ENCODE measurements around the gene ERCC6L2.

ERCC6L2 gene

GRCh38 chr9:95836072-95836471 is 39.4 kb upstream of the ERCC6L2 start:
- no peaks in the 10 kb centered on the region for H3K79me2 ChIP-seq (ENCODE audit: low read length)
- no peaks in the 10 kb centered on the region for H3K27me3 ChIP-seq (ENCODE audit: low read depth, low read length)
- no peak overlapping the region for H3K9ac ChIP-seq (ENCODE audit: low read length)
- no peak overlapping the region for H3K27ac ChIP-seq (ENCODE audit: low read length)
- no peaks in the 10 kb centered on the region for H3K9me3 ChIP-seq (ENCODE audit: insufficient read depth, low read length)
- no peaks in the 10 kb centered on the region for H4K20me1 ChIP-seq (ENCODE audit: insufficient read depth, low read length)
- no peaks in the 10 kb centered on the region for H3K4me1 ChIP-seq (ENCODE audit: low read length)
- no peaks in the 10 kb centered on the region for H3K36me3 ChIP-seq (replicated peaks; ENCODE audit: low read depth, low read length)
- H3K4me3 ChIP-seq (ENCODE audit: low read length), result no peak overlapping the region
- H2AFZ ChIP-seq (ENCODE audit: low read depth, low read length), result no peak overlapping the region
- TF ChIP-seq EZH2phosphoT487 (IDR thresholded peaks at IDR 0.05; ENCODE audit: low read depth), result no peak
- TF ChIP-seq, protein P1, sequence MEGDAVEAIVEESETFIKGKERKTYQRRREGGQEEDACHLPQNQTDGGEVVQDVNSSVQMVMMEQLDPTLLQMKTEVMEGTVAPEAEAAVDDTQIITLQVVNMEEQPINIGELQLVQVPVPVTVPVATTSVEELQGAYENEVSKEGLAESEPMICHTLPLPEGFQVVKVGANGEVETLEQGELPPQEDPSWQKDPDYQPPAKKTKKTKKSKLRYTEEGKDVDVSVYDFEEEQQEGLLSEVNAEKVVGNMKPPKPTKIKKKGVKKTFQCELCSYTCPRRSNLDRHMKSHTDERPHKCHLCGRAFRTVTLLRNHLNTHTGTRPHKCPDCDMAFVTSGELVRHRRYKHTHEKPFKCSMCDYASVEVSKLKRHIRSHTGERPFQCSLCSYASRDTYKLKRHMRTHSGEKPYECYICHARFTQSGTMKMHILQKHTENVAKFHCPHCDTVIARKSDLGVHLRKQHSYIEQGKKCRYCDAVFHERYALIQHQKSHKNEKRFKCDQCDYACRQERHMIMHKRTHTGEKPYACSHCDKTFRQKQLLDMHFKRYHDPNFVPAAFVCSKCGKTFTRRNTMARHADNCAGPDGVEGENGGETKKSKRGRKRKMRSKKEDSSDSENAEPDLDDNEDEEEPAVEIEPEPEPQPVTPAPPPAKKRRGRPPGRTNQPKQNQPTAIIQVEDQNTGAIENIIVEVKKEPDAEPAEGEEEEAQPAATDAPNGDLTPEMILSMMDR (IDR thresholded peaks at IDR 0.05; ENCODE audit: low read depth, low read length), result no peak
- no peak overlapping the region for H3K4me2 ChIP-seq (ENCODE audit: low read length)

GRCh38 chr9:95839012-95839411 is 36.5 kb upstream of the ERCC6L2 start:
- H2AFZ ChIP-seq (ENCODE audit: low read depth, low read length), result no peak overlapping the region
- no peaks in the 10 kb centered on the region for H3K9me3 ChIP-seq (ENCODE audit: insufficient read depth, low read length)
- no peak overlapping the region for H3K27ac ChIP-seq (ENCODE audit: low read length)
- H3K4me2 ChIP-seq (ENCODE audit: low read length), result no peak overlapping the region
- H3K79me2 ChIP-seq (ENCODE audit: low read length), result no peaks in the 10 kb centered on the region
- no peak overlapping the region for H3K4me3 ChIP-seq (ENCODE audit: low read length)
- TF ChIP-seq, protein P1 (IDR thresholded peaks at IDR 0.05; ENCODE audit: low read depth, low read length), result no peak
- no peak for TF ChIP-seq EZH2phosphoT487 (IDR thresholded peaks at IDR 0.05; ENCODE audit: low read depth)
- no peaks in the 10 kb centered on the region for H3K36me3 ChIP-seq (replicated peaks; ENCODE audit: low read depth, low read length)
- no peaks in the 10 kb centered on the region for H4K20me1 ChIP-seq (ENCODE audit: insufficient read depth, low read length)
- H3K27me3 ChIP-seq (ENCODE audit: low read depth, low read length), result no peaks in the 10 kb centered on the region
- no peaks in the 10 kb centered on the region for H3K4me1 ChIP-seq (ENCODE audit: low read length)
- no peak overlapping the region for H3K9ac ChIP-seq (ENCODE audit: low read length)

DNA sequence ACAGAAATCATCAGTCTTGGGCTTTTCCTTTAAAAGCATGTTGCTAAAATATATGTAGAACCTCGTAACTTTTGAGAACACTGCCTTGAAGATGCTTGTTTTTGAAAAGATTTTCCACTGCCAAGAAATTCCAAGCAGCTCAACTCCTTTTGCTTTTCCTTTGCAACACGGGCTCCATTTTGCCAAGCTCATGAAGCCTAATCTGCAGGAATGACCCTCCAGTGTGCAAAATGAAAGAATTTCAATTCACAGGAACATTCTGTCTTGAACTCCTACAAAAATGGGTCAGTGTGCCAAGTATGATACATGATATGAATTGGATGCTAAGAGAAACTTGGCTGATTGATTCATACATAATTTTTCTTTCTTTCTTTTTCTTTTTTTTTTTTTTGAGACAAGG is 35.4 kb upstream of the ERCC6L2 start:
- no peaks in the 10 kb centered on the region for H3K36me3 ChIP-seq (replicated peaks; ENCODE audit: low read depth, low read length)
- no peak overlapping the region for H3K27ac ChIP-seq (ENCODE audit: low read length)
- no peaks in the 10 kb centered on the region for H3K4me1 ChIP-seq (ENCODE audit: low read length)
- H3K4me3 ChIP-seq (ENCODE audit: low read length), result no peak overlapping the region
- no peaks in the 10 kb centered on the region for H3K9me3 ChIP-seq (ENCODE audit: insufficient read depth, low read length)
- H3K9ac ChIP-seq (ENCODE audit: low read length), result no peak overlapping the region
- H3K4me2 ChIP-seq (ENCODE audit: low read length), result no peak overlapping the region
- no peaks in the 10 kb centered on the region for H3K79me2 ChIP-seq (ENCODE audit: low read length)
- TF ChIP-seq EZH2phosphoT487 (IDR thresholded peaks at IDR 0.05; ENCODE audit: low read depth), result no peak
- TF ChIP-seq, protein P1 (IDR thresholded peaks at IDR 0.05; ENCODE audit: low read depth, low read length), result no peak
- H3K27me3 ChIP-seq (ENCODE audit: low read depth, low read length), result no peaks in the 10 kb centered on the region
- H2AFZ ChIP-seq (ENCODE audit: low read depth, low read length), result no peak overlapping the region
- H4K20me1 ChIP-seq (ENCODE audit: insufficient read depth, low read length), result no peaks in the 10 kb centered on the region

- Histone ChIP-seq H2AFZ (ENCODE audit: low read depth, low read length) (no peak overlapping the region), H3K36me3 (replicated peaks; ENCODE audit: low read depth, low read length) (no peaks in the 10 kb centered on the region), H3K4me3 (ENCODE audit: low read length) (no peak overlapping the region), H3K9ac (ENCODE audit: low read length) (no peak overlapping the region), H3K27ac (ENCODE audit: low read length) (no peak overlapping the region), H3K4me1 (ENCODE audit: low read length) (no peaks in the 10 kb centered on the region), H3K4me2 (ENCODE audit: low read length) (no peak overlapping the region), H3K27me3 (ENCODE audit: low read depth, low read length) (no peaks in the 10 kb centered on the region), H3K9me3 (ENCODE audit: insufficient read depth, low read length) (no peaks in the 10 kb centered on the region), H4K20me1 (ENCODE audit: insufficient read depth, low read length) (no peaks in the 10 kb centered on the region), H3K79me2 (ENCODE audit: low read length) (no peaks in the 10 kb centered on the region)
- no peak for TF ChIP-seq EZH2phosphoT487 (IDR thresholded peaks at IDR 0.05; ENCODE audit: low read depth)
- TF ChIP-seq, protein P1 (IDR thresholded peaks at IDR 0.05; ENCODE audit: low read depth, low read length), result no peak
Measured at GRCh38 chr9:95841377-95841776, 34.1 kb upstream of the ERCC6L2 start.
